Keratinocyte (primary cell): ENCODE data around the gene UGP2.

Source experiments
- CTCF ChIP-seq, 3 experiments: IDR thresholded peaks in 1 of 3; conservative IDR thresholded peaks in 1 of 3; optimal IDR thresholded peaks in 1 of 3; 2 replicates in 2 of 3; 3 replicates in 1 of 3; pipeline versions ENCODE3 to v1.5.1; 2011; ENCODE audit warnings: low read length in 3 of 3, mild to moderate bottlenecking in 3 of 3, moderate library complexity in 2 of 3, control low read depth in 1 of 3, inconsistent platforms in 1 of 3; ENCODE audit not compliant: insufficient read depth in 2 of 3; ENCODE audit errors: extremely low read depth in 1 of 3
- EZH2 ChIP-seq: IDR thresholded peaks from one replicate; pipeline ENCODE4 v1.6.1; 2012; ENCODE audit warnings: inconsistent platforms, mild to moderate bottlenecking, low read length, moderate library complexity

DNA sequence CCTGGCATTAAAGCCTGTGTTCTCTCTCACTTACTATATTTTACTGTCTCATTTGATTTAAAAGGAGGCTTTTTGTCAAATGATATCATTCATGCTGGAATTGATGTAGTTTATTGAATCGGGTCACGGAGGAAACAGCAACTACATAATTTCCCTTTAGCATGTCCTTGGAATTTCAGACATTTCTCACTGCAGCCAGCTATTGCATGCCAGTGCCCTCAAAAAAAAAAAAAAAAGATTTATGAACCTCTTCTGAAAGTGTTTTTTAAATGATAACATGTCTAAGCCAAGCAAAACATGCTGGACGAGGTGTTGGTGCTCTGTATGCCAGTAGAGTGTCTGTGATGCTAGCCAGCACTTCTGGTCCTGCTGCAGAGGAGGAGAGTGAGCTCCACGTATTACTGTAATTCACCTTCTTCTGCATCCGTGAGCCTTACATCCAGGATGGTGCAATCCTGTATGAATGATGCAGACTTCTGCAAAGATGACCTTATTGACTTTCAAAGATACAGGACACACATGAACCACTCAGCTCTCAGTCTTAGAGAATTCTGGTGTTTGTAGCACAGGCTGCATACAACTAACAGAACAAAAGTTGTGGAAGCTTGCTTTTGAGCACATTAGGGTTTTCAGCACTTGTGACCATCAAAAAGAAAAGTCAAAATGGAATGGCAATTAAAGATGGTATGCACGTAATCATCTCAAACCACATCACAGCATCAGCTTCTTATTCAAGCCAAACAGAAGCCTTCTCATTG is 31.1 kb downstream of the UGP2 start:
- TF ChIP-seq CTCF (optimal IDR thresholded peaks at IDR 0.05 in 1 of 3, IDR thresholded peaks at IDR 0.05 in 1 of 3, conservative IDR thresholded peaks at IDR 0.05 in 1 of 3; ENCODE audit: extremely low read depth in 1 of 3, insufficient read depth in 2 of 3, low read length in 3 of 3) (no peak), EZH2 (no peak)
